ENCODE data around the gene DTNB.

Gene DTNB

GRCh38 chr2:25402477-25402876 is 270.9 kb downstream of the DTNB start:
- Histone ChIP-seq H3K4me3 (replicated peaks; ENCODE audit: insufficient read depth, low read length) (no peak overlapping the region), H3K27me3 (ENCODE audit: insufficient read depth, poor library complexity, severe bottlenecking) (no peaks in the 10 kb centered on the region), H3K27ac (replicated peaks) (no peak overlapping the region)
- no peak for DNase-seq (ENCODE audit: low read depth in 1 of 2, low spot score in 1 of 2)
- TF ChIP-seq GABPA (IDR thresholded peaks at IDR 0.05; ENCODE audit: low read depth) = no peak
- TF ChIP-seq POLR2AphosphoS5 (IDR thresholded peaks at IDR 0.05; ENCODE audit: low read depth) = no peak
- TF ChIP-seq REST (IDR thresholded peaks at IDR 0.05; ENCODE audit: insufficient replicate concordance, low read depth) = no peak
- TF ChIP-seq CTCF (IDR thresholded peaks at IDR 0.05; ENCODE audit: insufficient read depth, low read length) = no peak
- TF ChIP-seq SPI1 (IDR thresholded peaks at IDR 0.05; ENCODE audit: borderline replicate concordance, low read depth) = no peak

- DNase-seq (ENCODE audit: low read depth in 1 of 2, low spot score in 1 of 2) = no peak
- H3K27ac ChIP-seq (replicated peaks) = no peak overlapping the region
- H3K4me3 ChIP-seq (replicated peaks; ENCODE audit: insufficient read depth, low read length) = no peak overlapping the region
Observed at GRCh38 chr2:25401307-25402026, 271.9 kb downstream of the DTNB start.

More at GRCh38 chr2:25401307-25402026, 271.9 kb downstream of the DTNB start:
- H3K27me3 ChIP-seq (ENCODE audit: insufficient read depth, poor library complexity, severe bottlenecking) = no peaks in the 10 kb centered on the region
- TF ChIP-seq REST (IDR thresholded peaks at IDR 0.05; ENCODE audit: insufficient replicate concordance, low read depth) = no peak
- no peak for TF ChIP-seq GABPA (IDR thresholded peaks at IDR 0.05; ENCODE audit: low read depth)
- no peak for TF ChIP-seq CTCF (IDR thresholded peaks at IDR 0.05; ENCODE audit: insufficient read depth, low read length)
- TF ChIP-seq POLR2AphosphoS5 (IDR thresholded peaks at IDR 0.05; ENCODE audit: low read depth) = no peak
- TF ChIP-seq SPI1 (IDR thresholded peaks at IDR 0.05; ENCODE audit: borderline replicate concordance, low read depth) = no peak
